Nephron progenitor cell (in vitro differentiated cells): ENCODE measurements around the gene TCERG1L.

ENCODE experiments used
- DNase-seq: peaks from one replicate; pipeline ENCODE4 v3.0.0; 2021
- H3K27ac Mint-ChIP-seq: 2 replicates; pipeline ENCODE4 v1.8.0; 2021; ENCODE audit warnings: mild to moderate bottlenecking, moderate library complexity, mixed read lengths
- H3K27me3 Mint-ChIP-seq: 2 replicates; pipeline ENCODE4 v1.8.0; 2021; ENCODE audit warnings: mild to moderate bottlenecking, low read depth, mixed read lengths; ENCODE audit not compliant: poor library complexity
- H3K36me3 Mint-ChIP-seq: 2 replicates; pipeline ENCODE4 v1.8.0; 2021; ENCODE audit warnings: low read depth, mixed read lengths
- H3K4me1 Mint-ChIP-seq: 2 replicates; pipeline ENCODE4 v1.8.0; 2021; ENCODE audit warnings: mixed read lengths
- H3K4me3 Mint-ChIP-seq: 2 replicates; pipeline ENCODE4 v1.8.0; 2021; ENCODE audit warnings: mild to moderate bottlenecking, moderate library complexity, mixed read lengths
- H3K9me3 Mint-ChIP-seq: 2 replicates; pipeline ENCODE4 v1.8.0; 2021; ENCODE audit warnings: mild to moderate bottlenecking, moderate library complexity, mixed read lengths
- CTCF ChIP-seq: fragments of 200-600 bp; sonication (generic); IDR thresholded peaks from 2 replicates; pipeline ENCODE4 v1.5.0; 2021; ENCODE audit warnings: antibody characterized with exemption

The TCERG1L gene, protein sequence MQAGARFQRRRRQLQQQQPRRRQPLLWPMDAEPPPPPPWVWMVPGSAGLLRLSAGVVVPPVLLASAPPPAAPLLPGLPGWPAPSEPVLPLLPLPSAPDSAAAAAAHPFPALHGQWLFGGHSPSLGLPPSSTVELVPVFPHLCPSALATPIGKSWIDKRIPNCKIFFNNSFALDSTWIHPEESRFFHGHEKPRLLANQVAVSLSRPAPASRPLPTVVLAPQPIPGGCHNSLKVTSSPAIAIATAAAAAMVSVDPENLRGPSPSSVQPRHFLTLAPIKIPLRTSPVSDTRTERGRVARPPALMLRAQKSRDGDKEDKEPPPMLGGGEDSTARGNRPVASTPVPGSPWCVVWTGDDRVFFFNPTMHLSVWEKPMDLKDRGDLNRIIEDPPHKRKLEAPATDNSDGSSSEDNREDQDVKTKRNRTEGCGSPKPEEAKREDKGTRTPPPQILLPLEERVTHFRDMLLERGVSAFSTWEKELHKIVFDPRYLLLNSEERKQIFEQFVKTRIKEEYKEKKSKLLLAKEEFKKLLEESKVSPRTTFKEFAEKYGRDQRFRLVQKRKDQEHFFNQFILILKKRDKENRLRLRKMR

GRCh38 chr10:131311661-131312477, at the start of gene TCERG1L:
Gene TCERG1L (minus strand): TSS chr10:131311721. CDS start chr10:131311635, 86 bp downstream.
- peak; percentile 76 for DNase-seq
- H3K27me3 Mint-ChIP-seq = peaks cover 72% of the 10 kb centered on the region

DNA sequence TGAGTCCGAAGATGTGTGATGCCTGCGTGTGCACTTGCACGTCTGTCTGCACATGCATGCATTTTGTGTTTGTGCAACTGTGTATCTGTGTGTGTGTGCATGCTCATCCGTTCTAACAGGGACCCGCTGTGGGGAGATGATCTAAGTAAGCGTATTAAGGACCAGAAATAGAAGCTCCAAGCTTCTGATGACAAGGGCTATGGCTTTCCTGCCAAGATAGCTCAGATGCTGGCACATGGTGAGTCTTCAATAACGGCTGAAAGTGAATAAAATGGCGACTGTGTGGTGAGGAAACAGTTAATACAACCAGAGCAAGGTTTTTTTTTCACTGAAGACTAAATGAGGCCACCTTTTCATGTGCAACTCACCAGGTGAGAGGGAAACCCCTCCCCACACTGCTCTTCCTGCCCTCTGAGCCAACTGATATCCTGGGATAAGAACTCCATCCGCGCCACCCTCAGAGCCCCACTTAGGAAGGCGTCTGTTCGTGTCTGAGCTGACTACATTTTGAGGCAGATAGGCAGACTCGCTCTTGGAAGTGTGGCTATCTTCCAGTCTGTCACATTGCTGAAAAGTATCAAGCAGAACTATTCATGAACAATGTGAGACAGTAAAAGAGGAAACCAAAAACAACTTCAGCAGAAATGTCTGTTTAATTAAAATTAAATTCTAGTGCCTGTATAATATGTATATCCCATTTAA, 47.4 kb upstream of the TCERG1L start:
- H3K27me3 Mint-ChIP-seq = peaks cover 22% of the 10 kb centered on the region
- no peaks in the 10 kb centered on the region for H3K4me1 Mint-ChIP-seq
- TF ChIP-seq CTCF = no peak
- H3K9me3 Mint-ChIP-seq = peaks cover 12% of the 10 kb centered on the region
- no peak overlapping the region for H3K4me3 Mint-ChIP-seq
- no peak overlapping the region for H3K27ac Mint-ChIP-seq
- DNase-seq = no peak
- H3K36me3 Mint-ChIP-seq = no peaks in the 10 kb centered on the region

More at GRCh38 chr10:131311661-131312477, at the start of gene TCERG1L:
- peaks cover 7% of the 10 kb centered on the region for H3K4me1 Mint-ChIP-seq
- H3K4me3 Mint-ChIP-seq = peak within 1 kb of the TSS; percentile 69
- TF ChIP-seq CTCF = no peak
- no peak within 1 kb of the TSS for H3K27ac Mint-ChIP-seq
- H3K9me3 Mint-ChIP-seq = no peaks in the 10 kb centered on the region
- no peaks in the 10 kb centered on the region for H3K36me3 Mint-ChIP-seq

DNA sequence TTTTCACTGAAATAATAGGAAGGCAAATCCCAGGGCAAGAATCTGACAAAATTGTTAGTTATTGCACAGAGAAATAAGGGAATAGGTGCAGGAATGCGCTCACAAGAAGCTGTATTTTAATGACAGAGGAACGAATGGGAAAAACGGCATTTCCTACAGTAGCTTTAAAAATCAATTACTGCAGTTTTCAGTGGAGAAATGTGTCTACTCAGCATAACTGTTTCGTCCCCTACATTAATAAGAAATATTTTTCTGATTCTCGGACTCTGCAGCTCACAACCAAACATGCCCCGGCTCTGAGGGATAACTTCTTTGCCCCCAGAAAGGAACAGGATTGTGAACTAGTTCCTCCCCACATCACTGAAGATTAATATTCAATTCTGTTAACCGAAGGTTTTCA, 44.9 kb upstream of the TCERG1L start:
- Mint-ChIP-seq H3K4me3 (no peak overlapping the region), H3K36me3 (no peaks in the 10 kb centered on the region), H3K27ac (no peak overlapping the region), H3K9me3 (peaks cover 2% of the 10 kb centered on the region), H3K27me3 (peaks cover 28% of the 10 kb centered on the region), H3K4me1 (no peaks in the 10 kb centered on the region)
- TF ChIP-seq CTCF = no peak
- no peak for DNase-seq

GRCh38 chr10:131355881-131356280, 44.4 kb upstream of the TCERG1L start:
- no peak for TF ChIP-seq CTCF
- no peaks in the 10 kb centered on the region for H3K36me3 Mint-ChIP-seq
- H3K9me3 Mint-ChIP-seq = no peaks in the 10 kb centered on the region
- H3K4me3 Mint-ChIP-seq = no peak overlapping the region
- H3K4me1 Mint-ChIP-seq = no peaks in the 10 kb centered on the region
- peaks cover 28% of the 10 kb centered on the region for H3K27me3 Mint-ChIP-seq
- no peak for DNase-seq
- no peak overlapping the region for H3K27ac Mint-ChIP-seq

DNA sequence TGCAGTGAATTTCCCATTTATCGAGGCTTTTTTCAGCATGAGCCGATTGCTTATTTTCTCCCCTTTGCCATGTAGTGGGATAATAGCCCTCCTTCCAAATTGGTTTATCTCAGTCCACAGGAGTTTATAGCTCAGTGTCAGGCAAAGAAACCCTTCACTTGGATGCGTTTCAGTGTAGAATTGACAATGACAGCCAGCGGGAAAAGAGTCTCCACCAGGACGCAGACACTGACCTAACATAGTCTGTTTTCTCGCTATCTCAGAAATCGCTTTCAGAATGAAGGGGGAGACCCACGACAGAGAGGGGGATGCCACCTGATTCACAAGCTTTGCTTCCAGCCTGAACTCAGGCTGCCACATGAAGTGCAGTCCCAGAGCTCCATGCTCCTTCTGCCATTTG, 43.5 kb upstream of the TCERG1L start:
- DNase-seq = no peak
- Mint-ChIP-seq H3K4me1 (no peaks in the 10 kb centered on the region), H3K9me3 (no peaks in the 10 kb centered on the region), H3K36me3 (no peaks in the 10 kb centered on the region), H3K27ac (no peak overlapping the region), H3K27me3 (peaks cover 32% of the 10 kb centered on the region), H3K4me3 (no peak overlapping the region)
- no peak for TF ChIP-seq CTCF
